HEK293 (cell line): ENCODE data around the gene GPX3.

Experiments used
- ZNF354C ChIP-seq: fragments of 450-650 bp; formaldehyde crosslinking; IDR thresholded peaks from 2 replicates; pipeline ENCODE4 v1.5.1; 2016; ENCODE audit warnings: missing biosample characterization, missing genetic modification characterization, low read depth, borderline replicate concordance
- ZNF624 ChIP-seq: fragments of 450-650 bp; formaldehyde crosslinking; IDR thresholded peaks from 2 replicates; pipeline ENCODE4 v1.5.1; 2017; ENCODE audit warnings: missing biosample characterization, missing genetic modification characterization

DNA sequence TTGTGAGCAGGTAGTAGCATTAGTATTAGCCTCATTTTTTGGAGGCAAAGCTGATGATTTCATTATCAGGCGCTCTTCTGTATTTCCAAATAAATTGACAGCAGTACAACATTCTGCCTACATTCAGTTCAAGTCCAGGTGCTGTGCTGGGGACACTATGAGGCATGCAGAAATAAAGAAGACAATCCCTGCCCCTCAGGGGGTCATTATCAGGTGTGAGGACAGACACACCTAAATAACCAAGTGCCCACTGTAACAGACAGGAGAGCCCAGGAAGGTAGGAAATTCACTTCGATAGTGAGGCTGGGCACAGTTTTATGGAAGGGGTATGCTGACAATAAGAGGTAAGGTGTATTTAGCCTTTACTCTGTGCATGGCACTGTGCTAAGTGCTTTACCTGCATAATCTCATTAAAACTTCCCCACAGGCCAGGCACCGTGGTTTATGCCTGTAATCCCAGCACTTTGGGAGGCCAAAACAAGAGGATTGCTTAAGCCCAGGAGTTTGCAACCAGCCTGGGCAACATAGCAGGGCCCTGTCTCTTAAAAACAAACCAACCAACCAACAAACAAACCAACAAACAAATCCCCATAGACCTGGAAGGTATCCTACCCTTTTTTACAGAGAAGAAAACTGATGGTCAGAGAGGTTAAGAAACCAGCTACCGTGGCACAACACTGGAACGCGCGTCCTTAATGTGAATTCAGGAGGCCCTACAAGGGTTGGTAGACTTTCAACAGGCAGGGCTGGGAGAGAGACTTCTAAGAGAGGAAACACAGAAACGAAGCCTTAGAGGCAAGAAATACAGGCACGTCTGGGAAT is 17.5 kb upstream of the GPX3 start:
- TF ChIP-seq ZNF624 (tag by site-specific recombination) = no peak
- no peak for TF ChIP-seq ZNF354C
